ENCODE results near the gene HCFC1.

HCFC1 gene

GRCh38 chrX:153966283-153966688 is 5.3 kb downstream of the HCFC1 start:
- Histone ChIP-seq H3K14ac (ENCODE audit: low read length in 2 of 2) (no peak overlapping the region), H3K23ac (ENCODE audit: low read length in 2 of 2) (no peak overlapping the region), H3K4ac (ENCODE audit: low read depth in 1 of 2, low read length in 2 of 2) (no peak overlapping the region), H4K8ac (ENCODE audit: low read length) (no peak overlapping the region), H3K9ac (ENCODE audit: low read length) (peak overlapping the region; percentile 20), H3K4me3 (ENCODE audit: insufficient read depth in 1 of 2, low read depth in 1 of 2, low read length in 2 of 2) (peak overlapping the region in 1 of 2 experiments; percentile 18), H3K27me3 (ENCODE audit: control insufficient read depth in 1 of 2, insufficient read depth in 1 of 2, low read length in 2 of 2) (peaks cover 0 to 4% of the 10 kb centered on the region in 2 experiments), H2AK5ac (ENCODE audit: low read length, severe bottlenecking) (no peak overlapping the region), H2BK5ac (ENCODE audit: low read depth, low read length, poor library complexity, severe bottlenecking) (no peak overlapping the region), H3K79me1 (replicated peaks; ENCODE audit: low read length, poor library complexity, severe bottlenecking) (peaks cover 5% of the 10 kb centered on the region), H3K9me3 (ENCODE audit: control insufficient read depth, low read length) (no peaks in the 10 kb centered on the region), H2BK120ac (ENCODE audit: low read depth, low read length) (no peak overlapping the region), H3K36me3 (ENCODE audit: control insufficient read depth in 1 of 2, insufficient read depth in 2 of 2, low read depth in 1 of 2, low read length in 2 of 2) (peaks cover 20 to 59% of the 10 kb centered on the region in 2 experiments), H3K18ac (ENCODE audit: low read depth in 1 of 2, low read length in 2 of 2) (no peak overlapping the region), H3K27ac (ENCODE audit: low read length, poor library complexity, severe bottlenecking) (no peak overlapping the region), H3K4me2 (ENCODE audit: low read length, poor library complexity, severe bottlenecking) (peak overlapping the region; percentile 39), H4K91ac (ENCODE audit: low read length) (no peak overlapping the region), H3K4me1 (ENCODE audit: control insufficient read depth, insufficient read depth, low read depth, low read length) (peaks cover 36% of the 10 kb centered on the region), H2AFZ (ENCODE audit: low read depth, low read length) (no peak overlapping the region), H2BK15ac (ENCODE audit: low read depth, poor library complexity, severe bottlenecking) (no peak overlapping the region), H2BK12ac (ENCODE audit: low read length in 2 of 2) (no peak overlapping the region)
- DNase-seq = no peak
- WGBS = 78% methylated on average over 15 of the region's 15 CpGs

DNA sequence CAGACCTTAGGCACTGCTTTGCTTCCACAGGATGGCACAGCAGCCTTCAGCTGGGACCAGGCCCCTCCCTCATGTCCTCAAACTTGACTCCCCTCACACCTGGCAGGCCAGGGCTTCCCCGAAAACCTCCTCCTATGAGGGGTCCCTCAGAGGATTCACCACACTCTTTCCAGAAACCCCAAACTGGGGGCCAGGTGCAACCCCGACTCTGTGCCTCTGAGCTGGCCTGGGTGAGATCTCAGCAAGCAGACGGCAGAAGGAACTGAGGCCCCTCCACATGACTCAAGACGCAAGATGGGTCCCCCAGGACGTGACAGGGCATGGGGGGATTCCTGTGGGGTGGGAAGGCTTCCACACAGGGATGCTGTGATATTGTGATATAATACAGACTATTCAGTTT is 6.2 kb downstream of the HCFC1 start:
- no peak overlapping the region for H2AFZ ChIP-seq (ENCODE audit: low read depth, low read length)
- no peak overlapping the region for H2BK12ac ChIP-seq (ENCODE audit: low read length in 2 of 2)
- H3K4me2 ChIP-seq (ENCODE audit: low read length, poor library complexity, severe bottlenecking) = no peak overlapping the region
- no peak overlapping the region for H4K91ac ChIP-seq (ENCODE audit: low read length)
- no peak overlapping the region for H4K8ac ChIP-seq (ENCODE audit: low read length)
- no peak overlapping the region for H3K27ac ChIP-seq (ENCODE audit: low read length, poor library complexity, severe bottlenecking)
- H2AK5ac ChIP-seq (ENCODE audit: low read length, severe bottlenecking) = no peak overlapping the region
- no peak overlapping the region for H3K23ac ChIP-seq (ENCODE audit: low read length in 2 of 2)
- no peak overlapping the region for H2BK15ac ChIP-seq (ENCODE audit: low read depth, poor library complexity, severe bottlenecking)
- H3K9me3 ChIP-seq (ENCODE audit: control insufficient read depth, low read length) = no peaks in the 10 kb centered on the region
- no peak overlapping the region for H3K9ac ChIP-seq (ENCODE audit: low read length)
- H3K18ac ChIP-seq (ENCODE audit: low read depth in 1 of 2, low read length in 2 of 2) = no peak overlapping the region
- H3K36me3 ChIP-seq (ENCODE audit: control insufficient read depth in 1 of 2, insufficient read depth in 2 of 2, low read depth in 1 of 2, low read length in 2 of 2) = peaks cover 29 to 67% of the 10 kb centered on the region in 2 experiments
- H2BK5ac ChIP-seq (ENCODE audit: low read depth, low read length, poor library complexity, severe bottlenecking) = no peak overlapping the region
- DNase-seq = no peak
- WGBS = 94% methylated on average over 5 of the region's 5 CpGs
- peaks cover 8% of the 10 kb centered on the region for H3K79me1 ChIP-seq (replicated peaks; ENCODE audit: low read length, poor library complexity, severe bottlenecking)
- H3K4me1 ChIP-seq (ENCODE audit: control insufficient read depth, insufficient read depth, low read depth, low read length) = peaks cover 36% of the 10 kb centered on the region
- no peak overlapping the region for H3K14ac ChIP-seq (ENCODE audit: low read length in 2 of 2)
- peaks cover 0 to 4% of the 10 kb centered on the region in 2 experiments for H3K27me3 ChIP-seq (ENCODE audit: control insufficient read depth in 1 of 2, insufficient read depth in 1 of 2, low read length in 2 of 2)
- no peak overlapping the region for H2BK120ac ChIP-seq (ENCODE audit: low read depth, low read length)
- H3K4me3 ChIP-seq (ENCODE audit: insufficient read depth in 1 of 2, low read depth in 1 of 2, low read length in 2 of 2) = no peak overlapping the region
- no peak overlapping the region for H3K4ac ChIP-seq (ENCODE audit: low read depth in 1 of 2, low read length in 2 of 2)

GRCh38 chrX:153964105-153964504 is 7.5 kb downstream of the HCFC1 start:
- H3K27me3 ChIP-seq (ENCODE audit: control insufficient read depth in 1 of 2, insufficient read depth in 1 of 2, low read length in 2 of 2) = peaks cover 0 to 4% of the 10 kb centered on the region in 2 experiments
- no peak overlapping the region for H3K27ac ChIP-seq (ENCODE audit: low read length, poor library complexity, severe bottlenecking)

DNA sequence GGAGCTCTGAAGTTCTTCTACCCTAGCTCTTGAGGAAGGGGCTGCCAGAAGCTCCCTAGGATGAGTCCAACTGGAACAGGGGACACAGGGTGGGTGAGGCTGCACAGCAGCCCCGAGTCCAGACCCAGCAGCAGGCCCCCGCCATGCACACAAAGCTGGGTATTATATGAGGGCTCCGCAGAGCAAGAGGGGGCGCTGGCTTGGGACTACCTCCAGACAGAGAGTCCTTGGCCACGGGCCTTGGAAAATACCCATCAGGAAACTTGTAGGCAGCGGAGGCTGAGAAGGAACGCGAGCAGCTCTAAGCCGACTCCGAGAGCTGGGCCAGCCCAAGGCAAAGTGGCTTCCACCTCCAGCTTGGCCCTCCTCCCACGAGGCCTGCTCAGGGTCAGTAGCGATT is 8.1 kb downstream of the HCFC1 start:
- no peak overlapping the region for H3K4me3 ChIP-seq (ENCODE audit: insufficient read depth in 1 of 2, low read depth in 1 of 2, low read length in 2 of 2)
- H3K27ac ChIP-seq (ENCODE audit: low read length, poor library complexity, severe bottlenecking) = no peak overlapping the region
- WGBS = 95% methylated on average over 12 of the region's 12 CpGs
- H3K4ac ChIP-seq (ENCODE audit: low read depth in 1 of 2, low read length in 2 of 2) = no peak overlapping the region
- peaks cover 0 to 4% of the 10 kb centered on the region in 2 experiments for H3K27me3 ChIP-seq (ENCODE audit: control insufficient read depth in 1 of 2, insufficient read depth in 1 of 2, low read length in 2 of 2)
- H4K91ac ChIP-seq (ENCODE audit: low read length) = no peak overlapping the region
- no peaks in the 10 kb centered on the region for H3K9me3 ChIP-seq (ENCODE audit: control insufficient read depth, low read length)
- H3K4me2 ChIP-seq (ENCODE audit: low read length, poor library complexity, severe bottlenecking) = no peak overlapping the region
- peaks cover 29% of the 10 kb centered on the region for H3K4me1 ChIP-seq (ENCODE audit: control insufficient read depth, insufficient read depth, low read depth, low read length)
- H2BK12ac ChIP-seq (ENCODE audit: low read length in 2 of 2) = no peak overlapping the region
- H2AFZ ChIP-seq (ENCODE audit: low read depth, low read length) = no peak overlapping the region
- H3K9ac ChIP-seq (ENCODE audit: low read length) = no peak overlapping the region
- no peak overlapping the region for H2BK15ac ChIP-seq (ENCODE audit: low read depth, poor library complexity, severe bottlenecking)
- no peak overlapping the region for H2BK120ac ChIP-seq (ENCODE audit: low read depth, low read length)
- no peak overlapping the region for H2AK5ac ChIP-seq (ENCODE audit: low read length, severe bottlenecking)
- H3K18ac ChIP-seq (ENCODE audit: low read depth in 1 of 2, low read length in 2 of 2) = no peak overlapping the region
- peaks cover 15% of the 10 kb centered on the region for H3K79me1 ChIP-seq (replicated peaks; ENCODE audit: low read length, poor library complexity, severe bottlenecking)
- no peak overlapping the region for H3K23ac ChIP-seq (ENCODE audit: low read length in 2 of 2)
- DNase-seq = no peak
- H4K8ac ChIP-seq (ENCODE audit: low read length) = no peak overlapping the region
- H3K36me3 ChIP-seq (ENCODE audit: control insufficient read depth in 1 of 2, insufficient read depth in 2 of 2, low read depth in 1 of 2, low read length in 2 of 2) = peaks cover 48 to 81% of the 10 kb centered on the region in 2 experiments
- H2BK5ac ChIP-seq (ENCODE audit: low read depth, low read length, poor library complexity, severe bottlenecking) = no peak overlapping the region
- no peak overlapping the region for H3K14ac ChIP-seq (ENCODE audit: low read length in 2 of 2)

More at GRCh38 chrX:153964105-153964504, 7.5 kb downstream of the HCFC1 start:
- Histone ChIP-seq H3K4me3 (ENCODE audit: insufficient read depth in 1 of 2, low read depth in 1 of 2, low read length in 2 of 2) (no peak overlapping the region), H3K14ac (ENCODE audit: low read length in 2 of 2) (no peak overlapping the region), H2BK5ac (ENCODE audit: low read depth, low read length, poor library complexity, severe bottlenecking) (no peak overlapping the region), H3K4me2 (ENCODE audit: low read length, poor library complexity, severe bottlenecking) (no peak overlapping the region), H2AFZ (ENCODE audit: low read depth, low read length) (no peak overlapping the region), H3K79me1 (replicated peaks; ENCODE audit: low read length, poor library complexity, severe bottlenecking) (peaks cover 13% of the 10 kb centered on the region), H2BK12ac (ENCODE audit: low read length in 2 of 2) (no peak overlapping the region), H3K36me3 (ENCODE audit: control insufficient read depth in 1 of 2, insufficient read depth in 2 of 2, low read depth in 1 of 2, low read length in 2 of 2) (peaks cover 42 to 76% of the 10 kb centered on the region in 2 experiments), H3K4ac (ENCODE audit: low read depth in 1 of 2, low read length in 2 of 2) (no peak overlapping the region), H4K91ac (ENCODE audit: low read length) (no peak overlapping the region), H3K23ac (ENCODE audit: low read length in 2 of 2) (no peak overlapping the region), H3K9me3 (ENCODE audit: control insufficient read depth, low read length) (no peaks in the 10 kb centered on the region), H2BK15ac (ENCODE audit: low read depth, poor library complexity, severe bottlenecking) (no peak overlapping the region), H3K9ac (ENCODE audit: low read length) (no peak overlapping the region), H4K8ac (ENCODE audit: low read length) (no peak overlapping the region), H2AK5ac (ENCODE audit: low read length, severe bottlenecking) (no peak overlapping the region), H2BK120ac (ENCODE audit: low read depth, low read length) (no peak overlapping the region), H3K18ac (ENCODE audit: low read depth in 1 of 2, low read length in 2 of 2) (no peak overlapping the region), H3K4me1 (ENCODE audit: control insufficient read depth, insufficient read depth, low read depth, low read length) (peaks cover 33% of the 10 kb centered on the region)
- 94% methylated on average over 12 of the region's 14 CpGs for WGBS
- DNase-seq = no peak

Data from mesenchymal stem cell (in vitro differentiated cells and primary cell).